Measurements from ENCODE around the gene BCL11A.

Gene BCL11A

GRCh38 chr2:60526623-60527022 is 26.8 kb downstream of the BCL11A start:
- DNase-seq (ENCODE audit: low spot score): no peak

GRCh38 chr2:60525899-60526298 is 27.6 kb downstream of the BCL11A start:
- DNase-seq (ENCODE audit: low spot score): no peak

GRCh38 chr2:60524874-60525273 is 28.6 kb downstream of the BCL11A start:
- DNase-seq (ENCODE audit: low spot score): no peak

GRCh38 chr2:60523963-60524362 is 29.5 kb downstream of the BCL11A start:
- DNase-seq (ENCODE audit: low spot score): no peak

GRCh38 chr2:60522462-60522861 is 31.0 kb downstream of the BCL11A start:
- DNase-seq (ENCODE audit: low spot score): no peak

GRCh38 chr2:60521626-60522025 is 31.8 kb downstream of the BCL11A start:
- DNase-seq (ENCODE audit: low spot score): no peak

GRCh38 chr2:60520917-60521539 is 32.4 kb downstream of the BCL11A start:
- DNase-seq (ENCODE audit: low spot score): no peak

GRCh38 chr2:60520151-60520876 is 33.1 kb downstream of the BCL11A start:
- no peak for DNase-seq (ENCODE audit: low spot score)

GRCh38 chr2:60519231-60519863 is 34.1 kb downstream of the BCL11A start:
- peak; percentile 70 for DNase-seq (ENCODE audit: low spot score)

GRCh38 chr2:60518567-60518966 is 34.9 kb downstream of the BCL11A start:
- no peak for DNase-seq (ENCODE audit: low spot score)

GRCh38 chr2:60517446-60517845 is 36.0 kb downstream of the BCL11A start:
- DNase-seq (ENCODE audit: low spot score): no peak

GRCh38 chr2:60516826-60517225 is 36.6 kb downstream of the BCL11A start:
- peak; percentile 33 for DNase-seq (ENCODE audit: low spot score)

GRCh38 chr2:60516383-60516811 is 37.1 kb downstream of the BCL11A start:
- peak; percentile 81 for DNase-seq (ENCODE audit: low spot score)

- DNase-seq (ENCODE audit: low spot score): peak; percentile 80
Observed at GRCh38 chr2:60515721-60516226, 37.7 kb downstream of the BCL11A start.

GRCh38 chr2:60513996-60514395 is 39.5 kb downstream of the BCL11A start:
- no peak for DNase-seq (ENCODE audit: low spot score)

- DNase-seq (ENCODE audit: low spot score): no peak
Observed at GRCh38 chr2:60513191-60513590, 40.3 kb downstream of the BCL11A start.

- DNase-seq (ENCODE audit: low spot score): no peak
Observed at GRCh38 chr2:60512641-60513040, 40.8 kb downstream of the BCL11A start.

- no peak for DNase-seq (ENCODE audit: low spot score)
Observed at GRCh38 chr2:60512062-60512622, 41.3 kb downstream of the BCL11A start.

GRCh38 chr2:60510713-60511112 is 42.7 kb downstream of the BCL11A start:
- no peak for DNase-seq (ENCODE audit: low spot score)

- DNase-seq (ENCODE audit: low spot score): no peak
Observed at GRCh38 chr2:60509066-60509465, 44.4 kb downstream of the BCL11A start.

- no peak for DNase-seq (ENCODE audit: low spot score)
Observed at GRCh38 chr2:60508339-60508917, 45.0 kb downstream of the BCL11A start.

- no peak for DNase-seq (ENCODE audit: low spot score)
Observed at GRCh38 chr2:60507211-60507965, 46.1 kb downstream of the BCL11A start.

All from GM03348 (cell line).